ENCODE data around the gene UGT2B11.
"Not testable (repeated sequence)": the region's sequence is repeated elsewhere in the genome, so short reads cannot be mapped to it uniquely, and the experiment has no call there.

Gene UGT2B11

GRCh38 chr4:69170233-69171134 is 44.1 kb downstream of the UGT2B11 start:
- not testable (repeated sequence) for DNase-seq (ENCODE audit: low spot score)
- peak; percentile 56 for TF ChIP-seq CTCF (IDR thresholded peaks at IDR 0.05; ENCODE audit: borderline replicate concordance, control extremely low read depth, extremely low read depth, insufficient read depth, missing control alignments)
- in situ Hi-C loops (cut with MboI; ENCODE audit: low sequenced_read_pairs, unreplicated experiment): loop anchor here (25.0 kb wide), 2 partner anchors 683 to 883 kb away; no protein-coding TSS in a partner anchor

DNA sequence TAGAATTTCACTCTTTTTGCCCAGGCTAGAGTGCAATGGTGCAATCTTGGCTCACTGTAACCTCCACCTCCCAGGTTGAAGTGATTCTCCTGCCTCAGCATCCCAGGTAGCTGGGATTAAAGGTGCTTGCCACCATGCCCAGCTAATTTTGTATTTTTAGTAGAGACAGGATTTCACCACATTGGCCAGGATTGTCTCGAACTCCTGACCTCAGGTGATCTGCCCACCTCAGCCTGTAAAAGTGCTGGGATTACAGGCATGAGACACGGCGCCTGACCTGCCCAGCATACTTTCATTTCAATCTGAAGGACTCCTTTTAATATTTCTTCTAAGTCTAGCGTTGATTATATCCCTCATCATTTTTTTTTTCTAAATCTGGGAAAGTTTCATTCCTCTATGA is 45.4 kb downstream of the UGT2B11 start:
- in situ Hi-C loops (cut with MboI; ENCODE audit: low sequenced_read_pairs, unreplicated experiment): loop anchor here (25.0 kb wide), 2 partner anchors 682 to 882 kb away; no protein-coding TSS in a partner anchor

DNA sequence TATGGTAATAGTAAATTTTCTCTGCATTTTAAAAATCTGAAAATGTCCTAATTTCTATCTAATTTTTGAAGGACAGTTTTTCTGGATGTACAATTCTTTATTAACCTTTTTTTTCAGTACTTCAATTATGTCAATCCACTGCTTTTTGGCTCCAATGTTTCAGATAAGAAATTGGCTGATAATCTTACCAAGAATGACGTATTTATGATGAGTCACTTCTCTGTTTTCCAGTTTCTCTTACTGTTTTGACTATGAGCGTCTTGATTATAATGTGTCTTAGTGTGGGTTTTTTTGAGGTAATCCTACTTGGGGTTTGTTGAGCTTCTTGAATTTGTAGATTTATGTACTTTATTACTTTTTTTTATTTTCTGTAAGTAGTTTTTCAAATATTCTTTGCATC is 47.2 kb downstream of the UGT2B11 start:
- no peak for DNase-seq (ENCODE audit: low spot score)
- in situ Hi-C loops (cut with MboI; ENCODE audit: low sequenced_read_pairs, unreplicated experiment): loop anchor here (25.0 kb wide), 2 partner anchors 680 to 880 kb away; no protein-coding TSS in a partner anchor
- TF ChIP-seq CTCF (IDR thresholded peaks at IDR 0.05; ENCODE audit: borderline replicate concordance, control extremely low read depth, extremely low read depth, insufficient read depth, missing control alignments): no peak

More for the DNA sequence above, 45.4 kb downstream of the UGT2B11 start:
- DNase-seq (ENCODE audit: low spot score): not testable (repeated sequence)

GRCh38 chr4:69166376-69166775 is 48.2 kb downstream of the UGT2B11 start:
- not testable (repeated sequence) for DNase-seq (ENCODE audit: low spot score)
- in situ Hi-C loops (cut with MboI; ENCODE audit: low sequenced_read_pairs, unreplicated experiment): loop anchor here (25.0 kb wide), 2 partner anchors 679 to 879 kb away; no protein-coding TSS in a partner anchor

GRCh38 chr4:69165707-69166106 is 48.8 kb downstream of the UGT2B11 start:
- DNase-seq (ENCODE audit: low spot score): not testable (repeated sequence)
- in situ Hi-C loops (cut with MboI; ENCODE audit: low sequenced_read_pairs, unreplicated experiment): loop anchor here (25.0 kb wide), 2 partner anchors 678 to 878 kb away; no protein-coding TSS in a partner anchor

- DNase-seq (ENCODE audit: low spot score): no peak
- in situ Hi-C loops (cut with MboI; ENCODE audit: low sequenced_read_pairs, unreplicated experiment): loop anchor here (25.0 kb wide), 2 partner anchors 670 to 870 kb away; no protein-coding TSS in a partner anchor
- TF ChIP-seq CTCF (IDR thresholded peaks at IDR 0.05; ENCODE audit: borderline replicate concordance, control extremely low read depth, extremely low read depth, insufficient read depth, missing control alignments): no peak
Measured at GRCh38 chr4:69156913-69157312, 57.6 kb downstream of the UGT2B11 start.

GRCh38 chr4:69154021-69154420 is 60.5 kb downstream of the UGT2B11 start:
- DNase-seq (ENCODE audit: low spot score): no peak
- no peak for TF ChIP-seq CTCF (IDR thresholded peaks at IDR 0.05; ENCODE audit: borderline replicate concordance, control extremely low read depth, extremely low read depth, insufficient read depth, missing control alignments)
- in situ Hi-C loops (cut with MboI; ENCODE audit: low sequenced_read_pairs, unreplicated experiment): loop anchor here (25.0 kb wide), 2 partner anchors 667 to 867 kb away; no protein-coding TSS in a partner anchor

Measured in GM13976 (cell line).